Endothelial cell of umbilical vein (primary cell): ENCODE results near the gene CYBB. TPM values are rescaled to one million over a fixed set of nuclear protein-coding genes. Genes with fewer than 3 reads are reported as not detected.

ENCODE experiments used
- BruUV-seq: library from RNA; stranded (reverse); fragments of 400-500 nt; replicated peaks from 2 replicates; lab custom pipeline; 2021; lab: Mats Ljungman, UMichigan
- CTCF ChIA-PET: fragments of 300-600, 350-600 bp; sonication (Branson Sonifier 250); formaldehyde crosslinking; loops from one replicate; lab custom pipeline; 2021; ENCODE audit warnings: antibody characterized with exemption, inconsistent platforms; lab: Charles Lee
- POLR2A ChIA-PET: fragments of 300-600, 350-600 bp; sonication (Branson Sonifier 250); formaldehyde crosslinking; loops from one replicate; lab custom pipeline; 2021; ENCODE audit warnings: antibody characterized with exemption, inconsistent platforms; lab: Charles Lee
- DNase-seq: peaks from one replicate; pipeline ENCODE4 v3.0.0-alpha.2; 2011; ENCODE audit warnings: low read depth, low spot score
- FAIRE-seq: peaks from 2 replicates; lab custom pipeline; 2011; peaks lifted over from hg19 to GRCh38; lab: Jason Lieb, UNC
- H2AFZ ChIP-seq: 2 replicates; pipeline ENCODE4 v1.6.0; 2012; ENCODE audit warnings: low read depth, low read length, control low read depth, inconsistent platforms
- H3K27ac ChIP-seq: 2 replicates; pipeline ENCODE4 v1.5.1; 2011; ENCODE audit warnings: low read depth, mild to moderate bottlenecking, control low read depth, low read length, moderate library complexity; ENCODE audit not compliant: insufficient read depth
- H3K27me3 ChIP-seq, 2 experiments: 2 replicates each; pipeline versions ENCODE4 v1.6.0 to v1.6.1; 2011; ENCODE audit warnings: low read length in 2 of 2, mixed read lengths in 1 of 2; ENCODE audit not compliant: control insufficient read depth in 2 of 2, insufficient read depth in 2 of 2
- H3K36me3 ChIP-seq, 2 experiments: 2 replicates in 1 of 2; 3 replicates in 1 of 2; pipeline ENCODE4 v1.5.1; 2011; ENCODE audit warnings: low read length in 2 of 2, mild to moderate bottlenecking in 1 of 2, moderate library complexity in 1 of 2; ENCODE audit not compliant: control insufficient read depth in 2 of 2, insufficient read depth in 2 of 2; ENCODE audit errors: extremely low read depth in 1 of 2
- H3K4me1 ChIP-seq: 3 replicates; pipeline ENCODE4 v1.5.1; 2011; ENCODE audit warnings: mild to moderate bottlenecking, low read length; ENCODE audit not compliant: control insufficient read depth, insufficient read depth; ENCODE audit errors: extremely low read depth
- H3K4me2 ChIP-seq: 2 replicates; pipeline ENCODE4 v1.6.1; 2011; ENCODE audit warnings: low read length, control low read depth, mixed read lengths; ENCODE audit not compliant: insufficient read depth
- H3K4me3 ChIP-seq, 3 experiments: fragments of 200-600 bp in 1 of 3; sonication (generic), shearing (Covaris generic) in 1 of 3; replicated peaks in 1 of 3; 2 replicates each; pipeline ENCODE4 v1.5.1; 2011 to 2016; ENCODE audit warnings: control low read depth in 3 of 3, low read length in 3 of 3, mild to moderate bottlenecking in 2 of 3, inconsistent platforms in 1 of 3, low read depth in 1 of 3, moderate library complexity in 1 of 3; ENCODE audit not compliant: insufficient read depth in 1 of 3
- H3K79me2 ChIP-seq: 2 replicates; pipeline ENCODE4 v1.6.0; 2012; ENCODE audit warnings: low read length, inconsistent platforms; ENCODE audit not compliant: control insufficient read depth, insufficient read depth
- H3K9ac ChIP-seq: replicated peaks from 2 replicates; pipeline ENCODE3; 2011; ENCODE audit warnings: low read length, control low read depth; ENCODE audit not compliant: insufficient read depth; ENCODE audit errors: extremely low read depth
- H3K9me1 ChIP-seq: replicated peaks from 3 replicates; pipeline ENCODE4 v1.6.0; 2011; ENCODE audit warnings: mild to moderate bottlenecking, low read length; ENCODE audit not compliant: control insufficient read depth, insufficient read depth; ENCODE audit errors: extremely low read depth
- H3K9me3 ChIP-seq: replicated peaks from 2 replicates; pipeline ENCODE4 v1.5.1; 2012; ENCODE audit warnings: low read length, inconsistent platforms; ENCODE audit not compliant: control insufficient read depth, insufficient read depth
- H4K20me1 ChIP-seq: replicated peaks from 2 replicates; pipeline ENCODE3; 2011; ENCODE audit warnings: mild to moderate bottlenecking, low read length; ENCODE audit not compliant: control insufficient read depth, insufficient read depth; ENCODE audit errors: extremely low read depth
- EZH2 ChIP-seq: IDR thresholded peaks from 2 replicates; pipeline ENCODE4 v1.6.1; 2012; ENCODE audit warnings: borderline replicate concordance, low read depth, mild to moderate bottlenecking, moderate library complexity, low read length, inconsistent platforms; ENCODE audit not compliant: severe bottlenecking
- FOS ChIP-seq: IDR thresholded peaks from 2 replicates; pipeline ENCODE4 v1.6.1; 2011; ENCODE audit warnings: mild to moderate bottlenecking, low read length, moderate library complexity, borderline replicate concordance; ENCODE audit not compliant: insufficient read depth
- GATA2 ChIP-seq: IDR thresholded peaks from 2 replicates; pipeline ENCODE4 v1.7.0; 2011; ENCODE audit warnings: low read depth, mild to moderate bottlenecking, moderate library complexity, mixed read lengths, low read length; ENCODE audit not compliant: insufficient read length, insufficient read depth
- JUN ChIP-seq: IDR thresholded peaks from 2 replicates; pipeline ENCODE4 v1.6.1; 2011; ENCODE audit warnings: borderline replicate concordance, low read depth; ENCODE audit not compliant: insufficient read length, insufficient read depth
- MYC ChIP-seq: IDR thresholded peaks from one replicate; pipeline ENCODE4 v1.6.1; 2011; ENCODE audit warnings: mild to moderate bottlenecking, low read depth, low read length
- POLR2A ChIP-seq: IDR thresholded peaks from 2 replicates; pipeline ENCODE4 v1.6.1; 2012; ENCODE audit warnings: low read depth, mild to moderate bottlenecking, control low read depth, low read length
- POLR2AphosphoS5 ChIP-seq: IDR thresholded peaks from 2 replicates; pipeline ENCODE4 v1.6.1; 2012; ENCODE audit warnings: low read depth, mild to moderate bottlenecking, control low read depth, low read length, moderate library complexity; ENCODE audit not compliant: insufficient read depth
- dilution Hi-C: fragments of 300-500 bp; cut with MboI; formaldehyde crosslinking; loops from one replicate; pipeline ENCODE4 v1.15.0; 2019; ENCODE audit warnings: low sequenced_read_pairs; ENCODE audit not compliant: extremely low pct_ligation_motif_present
- intact Hi-C: fragments of 100-400 bp; cut with micrococcal nuclease; formaldehyde crosslinking; loops from one replicate; pipeline ENCODE4 v1.10.0; 2022
- polyA plus RNA-seq, 4 experiments: library from polyadenylated mRNA; depleted of rRNA in 3 of 4; stranded (reverse) in 3 of 4; unstranded in 1 of 4; fragments of >200 nt; gene quantifications; 2 replicates each; pipeline versions ENCODE4 v1.2.1 to v1.2.3, GENCODE V29; 2011 to 2012; ENCODE audit warnings: missing spikeins in 1 of 4
- total RNA-seq: library from RNA; stranded (reverse); gene quantifications from 2 replicates; pipeline ENCODE4 v1.2.3, GENCODE V29; 2021
- TF ChIP-seq, protein P1 (sequence below), 2 donors: IDR thresholded peaks; 1 replicate in 1 of 2; 2 replicates in 1 of 2; pipeline ENCODE4 v1.5.1; 2011; ENCODE audit warnings: low read length in 2 of 2, mild to moderate bottlenecking in 2 of 2, moderate library complexity in 2 of 2, control low read depth in 1 of 2, inconsistent platforms in 1 of 2, low read depth in 1 of 2; ENCODE audit not compliant: insufficient read depth in 1 of 2; ENCODE audit errors: extremely low read depth in 1 of 2
- TF ChIP-seq, protein P2 (sequence below): IDR thresholded peaks from 2 replicates; pipeline ENCODE4 v1.6.1; 2011; ENCODE audit not compliant: insufficient read depth, insufficient read length

The CYBB gene
- total and polyA plus RNA-seq, 2 donors (not counting 3 experiments of a cell fraction or from before 2014, with no cell fraction given) = not detected

GRCh38 chrX:37825215-37825842 is 45.5 kb downstream of the CYBB start:
- Histone ChIP-seq H3K79me2 (no peaks in the 10 kb centered on the region), H3K27ac (no peak overlapping the region), H3K4me1 (no peaks in the 10 kb centered on the region), H3K27me3 (no peaks in the 10 kb centered on the region), H3K9ac (no peak overlapping the region), H3K4me2 (no peak overlapping the region), H2AFZ (no peak overlapping the region), H3K9me3 (no peaks in the 10 kb centered on the region), H4K20me1 (no peaks in the 10 kb centered on the region), H3K36me3 (no peaks in the 10 kb centered on the region), H3K4me3 (no peak overlapping the region), H3K9me1 (no peaks in the 10 kb centered on the region)
- FAIRE-seq = peak; percentile 74
- DNase-seq = peak; percentile 33
- ChIA-PET CTCF (interaction anchor here (0.7 to 3.6 kb wide), 8 partner anchors 18 to 523 kb away, joined by 3 to 33 read pairs (median 3); no protein-coding TSS in a partner anchor), POLR2A (no interaction called here)
- BruUV-seq = no TSS peak
- dilution Hi-C loops (no loop called here), intact Hi-C loops (loop anchor here (1.0 to 5.0 kb wide), 3 partner anchors 80 to 523 kb away; partner anchors contain the start of gene LANCL3)
- TF ChIP-seq EZH2 = no peak
- TF ChIP-seq, protein P1, sequence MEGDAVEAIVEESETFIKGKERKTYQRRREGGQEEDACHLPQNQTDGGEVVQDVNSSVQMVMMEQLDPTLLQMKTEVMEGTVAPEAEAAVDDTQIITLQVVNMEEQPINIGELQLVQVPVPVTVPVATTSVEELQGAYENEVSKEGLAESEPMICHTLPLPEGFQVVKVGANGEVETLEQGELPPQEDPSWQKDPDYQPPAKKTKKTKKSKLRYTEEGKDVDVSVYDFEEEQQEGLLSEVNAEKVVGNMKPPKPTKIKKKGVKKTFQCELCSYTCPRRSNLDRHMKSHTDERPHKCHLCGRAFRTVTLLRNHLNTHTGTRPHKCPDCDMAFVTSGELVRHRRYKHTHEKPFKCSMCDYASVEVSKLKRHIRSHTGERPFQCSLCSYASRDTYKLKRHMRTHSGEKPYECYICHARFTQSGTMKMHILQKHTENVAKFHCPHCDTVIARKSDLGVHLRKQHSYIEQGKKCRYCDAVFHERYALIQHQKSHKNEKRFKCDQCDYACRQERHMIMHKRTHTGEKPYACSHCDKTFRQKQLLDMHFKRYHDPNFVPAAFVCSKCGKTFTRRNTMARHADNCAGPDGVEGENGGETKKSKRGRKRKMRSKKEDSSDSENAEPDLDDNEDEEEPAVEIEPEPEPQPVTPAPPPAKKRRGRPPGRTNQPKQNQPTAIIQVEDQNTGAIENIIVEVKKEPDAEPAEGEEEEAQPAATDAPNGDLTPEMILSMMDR (IDR thresholded peaks at IDR 0.05; ENCODE audit: extremely low read depth in 1 of 2, insufficient read depth in 1 of 2, low read depth in 1 of 2, low read length in 2 of 2) = peak; percentile 59
- TF ChIP-seq POLR2A = no peak
- TF ChIP-seq FOS = no peak

DNA sequence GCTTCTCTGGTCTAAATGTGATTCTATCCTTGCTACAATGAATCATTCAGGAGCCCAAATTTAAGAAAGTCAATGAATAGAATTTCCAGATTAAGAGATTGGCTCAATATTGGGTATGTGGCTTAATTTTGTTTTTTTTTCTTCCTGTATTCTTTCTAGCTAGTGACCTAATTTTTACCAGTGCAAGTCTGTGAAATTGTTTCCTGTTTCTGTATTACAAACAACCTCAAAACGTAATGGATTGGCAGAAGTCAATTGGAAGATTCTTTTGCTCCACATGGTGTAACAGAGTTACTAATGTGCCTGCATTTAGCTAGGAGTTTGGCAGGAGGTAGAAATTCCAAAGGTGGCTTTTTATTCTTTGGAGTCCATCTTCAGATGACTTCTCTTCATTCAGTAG is 49.9 kb downstream of the CYBB start:
- FAIRE-seq (no peak), DNase-seq (no peak)
- POLR2A ChIA-PET = no interaction called here
- Histone ChIP-seq H3K4me2 (no peak overlapping the region), H4K20me1 (no peaks in the 10 kb centered on the region), H3K9ac (no peak overlapping the region), H3K36me3 (no peaks in the 10 kb centered on the region), H3K9me1 (no peaks in the 10 kb centered on the region), H3K4me3 (no peak overlapping the region), H3K9me3 (no peaks in the 10 kb centered on the region), H3K79me2 (no peaks in the 10 kb centered on the region), H3K4me1 (no peaks in the 10 kb centered on the region), H3K27me3 (no peaks in the 10 kb centered on the region), H2AFZ (no peak overlapping the region), H3K27ac (no peak overlapping the region)
- intact Hi-C loops = loop anchor here (5.0 kb wide), 1 partner anchor 257 kb away; the partner anchor contains the start of gene LANCL3
- TF ChIP-seq JUN = no peak
- no peak for TF ChIP-seq FOS
- no peak for TF ChIP-seq EZH2
- TF ChIP-seq, protein P2, sequence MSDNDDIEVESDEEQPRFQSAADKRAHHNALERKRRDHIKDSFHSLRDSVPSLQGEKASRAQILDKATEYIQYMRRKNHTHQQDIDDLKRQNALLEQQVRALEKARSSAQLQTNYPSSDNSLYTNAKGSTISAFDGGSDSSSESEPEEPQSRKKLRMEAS = no peak
- TF ChIP-seq GATA2 = no peak
- TF ChIP-seq, protein P1 (IDR thresholded peaks at IDR 0.05; ENCODE audit: extremely low read depth in 1 of 2, insufficient read depth in 1 of 2, low read depth in 1 of 2, low read length in 2 of 2) = no peak
- TF ChIP-seq POLR2A = no peak
- no peak for TF ChIP-seq MYC
- TF ChIP-seq POLR2AphosphoS5 = no peak
- dilution Hi-C loops = no loop called here
- CTCF ChIA-PET = no interaction called here
- no TSS peak for BruUV-seq
